ENCODE measurements around the gene MYO15A.

The MYO15A gene

DNA sequence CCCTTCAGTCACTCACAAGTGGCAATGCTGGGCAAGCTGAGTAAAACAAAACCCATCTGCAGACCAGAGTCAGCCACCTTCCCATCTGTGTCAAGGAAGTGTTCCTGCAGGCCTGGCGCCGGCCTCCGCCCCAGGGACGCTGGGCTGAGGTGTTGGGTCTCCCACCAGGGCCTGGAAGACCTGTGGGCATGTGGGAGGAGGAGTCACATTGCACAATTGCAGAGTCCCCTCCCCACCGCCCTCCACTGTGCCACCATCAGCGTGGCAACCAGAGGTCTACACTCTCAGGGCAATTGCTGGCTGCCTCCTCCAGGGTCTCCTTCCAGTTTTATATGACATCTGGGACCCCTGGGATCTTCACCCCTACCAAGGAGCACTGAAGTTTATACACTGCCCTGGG lies 3.0 kb upstream of the MYO15A start:
- no peak for DNase-seq (ENCODE audit: low spot score)

DNA sequence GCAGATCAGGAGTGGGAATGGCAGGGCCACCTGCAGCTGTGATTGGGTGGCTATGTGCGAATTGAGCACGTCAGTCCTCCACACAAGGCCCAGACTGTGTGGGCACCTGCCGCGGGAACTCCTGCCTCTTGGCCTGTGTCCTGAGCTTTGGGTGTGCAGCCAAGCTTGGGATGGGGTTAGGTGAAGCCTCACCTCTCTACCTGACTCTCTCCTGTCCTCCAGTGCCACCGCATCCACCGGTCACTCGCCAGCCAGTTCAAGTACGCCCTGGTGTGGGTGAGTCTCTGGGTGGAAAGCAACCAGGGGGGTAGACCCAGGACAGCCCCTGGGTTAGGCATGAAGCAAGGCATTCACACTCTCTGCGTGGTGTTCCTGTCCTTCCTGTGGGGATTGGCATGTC lies 2.3 kb upstream of the MYO15A start:
- DNase-seq (ENCODE audit: low spot score): no peak

DNA sequence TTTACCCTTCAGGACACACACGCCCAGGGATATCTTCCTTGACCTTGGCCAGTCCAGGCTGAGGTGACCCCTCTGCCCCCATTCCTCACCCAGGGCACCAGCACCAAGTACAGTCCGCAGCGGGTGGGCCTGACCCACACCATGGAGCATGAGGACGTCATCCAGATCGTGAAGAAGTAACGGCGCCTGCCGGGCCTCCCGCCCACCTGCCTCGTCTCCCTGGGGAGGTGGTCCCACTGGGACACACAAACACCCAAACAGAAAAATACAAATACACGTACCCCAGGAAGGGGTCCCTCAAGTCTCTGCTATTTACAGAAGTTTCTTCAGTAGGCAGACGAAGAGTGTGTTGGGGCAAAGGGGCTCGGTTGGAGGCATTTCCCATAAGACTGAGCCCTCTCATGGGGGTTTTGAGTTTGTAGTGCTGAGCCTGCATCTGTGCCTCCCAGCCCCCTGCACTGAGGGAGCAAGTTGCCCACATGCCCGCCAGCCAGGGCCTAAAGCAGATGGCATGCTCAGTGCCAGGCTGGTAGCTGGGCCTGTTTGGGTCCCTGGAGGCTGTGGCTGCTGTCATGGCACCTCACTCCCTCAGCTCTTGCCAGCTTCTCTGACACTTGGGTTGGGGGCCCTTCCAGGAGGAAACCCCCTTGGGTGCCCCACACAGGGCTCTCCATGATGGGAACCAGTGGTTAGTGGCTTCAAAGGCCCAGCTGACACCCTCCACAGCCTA lies 1.3 kb upstream of the MYO15A start:
- no peak for DNase-seq (ENCODE audit: low spot score)

DNA sequence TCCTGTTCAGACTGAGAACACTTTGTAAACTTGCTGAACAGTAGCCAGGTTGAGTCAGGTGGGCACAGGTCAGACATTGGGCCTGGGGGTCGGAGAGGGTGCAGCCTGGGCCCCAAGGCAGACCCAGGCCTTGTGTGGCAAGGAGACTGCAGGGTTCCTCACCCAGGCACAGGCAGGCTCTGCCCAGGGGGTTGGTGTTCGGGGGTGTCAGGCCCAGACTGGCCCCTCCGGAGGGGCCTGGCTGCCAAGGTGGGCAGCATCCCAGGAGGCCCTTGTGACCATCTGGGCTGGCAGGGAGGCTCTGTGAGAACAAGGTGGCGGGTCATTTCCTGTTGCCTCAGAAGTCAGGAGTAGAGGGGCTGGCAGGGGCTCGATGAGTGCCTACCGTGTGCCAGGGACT lies 585 bp upstream of the MYO15A start:
- DNase-seq (ENCODE audit: low spot score): no peak

DNA sequence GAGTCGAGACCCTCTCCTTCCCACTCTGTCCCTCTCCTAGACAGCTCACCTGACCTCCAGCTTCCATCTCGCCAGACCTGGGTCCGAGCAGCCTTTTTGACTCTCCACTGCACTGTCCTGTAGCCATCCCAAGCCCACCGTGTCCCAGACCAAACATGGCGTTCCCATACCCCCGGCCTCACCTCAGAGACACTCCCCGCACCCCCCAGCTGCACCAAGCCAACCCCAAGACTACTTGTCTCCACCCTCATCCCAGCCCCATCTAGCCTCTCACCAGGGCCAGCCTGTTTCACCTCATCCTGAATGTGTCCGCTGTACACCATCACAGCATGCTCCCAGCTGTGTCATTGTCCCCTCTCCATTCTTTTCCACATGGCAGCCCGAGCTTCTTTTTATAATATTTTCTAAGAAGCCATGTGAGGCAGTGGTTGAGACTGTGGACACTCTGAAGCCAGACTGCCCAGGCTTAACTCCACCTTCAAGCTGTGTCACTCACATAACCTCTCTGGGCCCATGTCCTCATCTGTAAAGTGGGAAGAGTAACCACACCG lies 1.5 kb downstream of the MYO15A start:
- DNase-seq (ENCODE audit: low spot score): no peak

DNA sequence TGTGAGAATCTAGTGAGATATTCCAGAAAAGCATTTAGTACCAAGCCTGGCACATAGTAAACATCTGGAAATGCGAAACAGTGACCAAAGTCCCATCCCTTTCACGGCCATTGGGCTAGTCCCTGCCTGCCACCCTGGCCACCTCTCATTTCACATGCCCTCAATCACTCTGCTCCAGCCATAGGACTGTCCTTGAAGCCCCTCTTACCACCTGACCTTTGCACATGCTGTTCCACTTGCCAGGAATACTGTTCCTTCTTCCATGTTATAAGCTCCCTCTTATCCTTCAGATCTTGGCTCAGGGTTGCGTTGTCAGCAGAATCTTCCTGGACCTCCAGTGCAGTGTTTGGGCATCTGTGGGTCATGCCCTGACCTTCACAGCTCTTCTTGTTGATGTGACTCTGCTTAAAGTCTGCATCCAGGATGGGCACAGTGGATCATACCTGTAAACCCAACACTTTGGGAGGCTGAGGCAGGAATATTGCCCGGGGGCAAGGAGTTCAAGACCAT lies 2.1 kb downstream of the MYO15A start:
- DNase-seq (ENCODE audit: low spot score): no peak

DNA sequence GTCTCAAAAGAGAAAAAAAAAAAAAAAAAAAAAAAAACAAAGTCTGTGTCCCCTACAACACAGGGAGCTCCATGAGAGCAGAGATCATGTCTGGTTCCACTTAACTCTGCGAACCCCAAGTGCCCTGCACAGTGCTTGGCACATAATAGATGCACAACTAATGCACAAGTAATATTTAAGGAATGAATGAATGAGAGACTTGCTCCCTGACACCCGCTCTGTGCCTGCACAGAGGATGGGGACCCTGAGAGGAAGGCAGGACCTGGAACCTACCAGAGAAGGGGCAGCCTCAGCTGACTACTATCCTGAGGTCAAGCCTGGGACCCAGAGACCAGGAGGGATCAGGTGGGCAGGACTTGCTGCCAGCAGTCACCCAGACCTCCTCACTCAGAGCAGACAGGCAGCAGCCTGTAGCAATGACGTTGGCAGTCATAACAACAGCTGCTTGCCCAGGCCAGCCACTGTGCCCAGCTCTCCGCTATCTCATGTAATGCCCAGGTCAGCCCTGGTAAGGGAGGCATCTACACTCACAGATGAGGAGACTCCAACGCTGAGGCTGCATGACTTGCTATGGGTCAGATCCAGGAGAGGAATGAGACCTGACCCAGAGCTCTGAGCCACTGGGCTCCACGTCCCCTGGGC lies 2.9 kb downstream of the MYO15A start:
- no peak for DNase-seq (ENCODE audit: low spot score)

DNA sequence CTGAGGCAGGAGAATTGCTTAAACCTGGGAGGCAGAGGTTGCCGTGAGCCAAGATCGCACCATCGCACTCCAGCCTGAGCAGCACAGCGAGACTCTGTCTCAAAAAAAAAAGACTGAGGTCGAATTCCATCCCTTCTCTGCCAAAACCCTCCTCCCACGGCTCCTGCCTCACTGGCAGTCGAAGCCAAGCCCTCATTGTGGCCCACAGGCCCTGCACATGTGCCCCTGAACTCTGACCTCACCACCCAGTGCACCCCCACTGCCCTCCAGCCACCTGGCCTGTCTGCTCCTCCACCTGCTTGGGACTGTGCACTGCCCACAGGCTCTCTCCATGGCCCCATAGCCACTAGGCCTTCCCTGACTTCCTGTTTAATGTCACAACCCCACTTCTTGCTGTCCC lies 7.0 kb downstream of the MYO15A start:
- no peak for DNase-seq (ENCODE audit: low spot score)

DNA sequence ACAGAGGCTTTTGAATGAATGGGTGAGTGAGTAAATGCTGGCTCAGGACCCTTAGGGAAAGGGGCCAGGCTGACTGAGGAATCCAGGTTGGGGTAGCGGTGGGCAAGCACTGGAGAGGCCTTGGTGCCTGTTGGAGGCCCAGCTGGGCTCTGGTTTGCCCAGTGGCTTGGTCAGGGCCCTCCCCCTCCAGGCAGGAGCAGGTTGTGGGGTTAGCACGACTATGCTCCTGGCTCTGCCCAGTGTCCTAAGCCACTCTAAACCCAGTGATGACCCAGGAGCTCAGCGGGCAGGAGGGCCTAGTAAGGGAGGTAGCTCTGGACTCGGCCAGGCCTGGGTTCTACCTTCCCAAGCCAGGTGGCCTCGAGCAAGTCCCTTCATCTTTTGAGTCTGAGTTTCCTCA lies 7.5 kb downstream of the MYO15A start:
- no peak for DNase-seq (ENCODE audit: low spot score)

DNA sequence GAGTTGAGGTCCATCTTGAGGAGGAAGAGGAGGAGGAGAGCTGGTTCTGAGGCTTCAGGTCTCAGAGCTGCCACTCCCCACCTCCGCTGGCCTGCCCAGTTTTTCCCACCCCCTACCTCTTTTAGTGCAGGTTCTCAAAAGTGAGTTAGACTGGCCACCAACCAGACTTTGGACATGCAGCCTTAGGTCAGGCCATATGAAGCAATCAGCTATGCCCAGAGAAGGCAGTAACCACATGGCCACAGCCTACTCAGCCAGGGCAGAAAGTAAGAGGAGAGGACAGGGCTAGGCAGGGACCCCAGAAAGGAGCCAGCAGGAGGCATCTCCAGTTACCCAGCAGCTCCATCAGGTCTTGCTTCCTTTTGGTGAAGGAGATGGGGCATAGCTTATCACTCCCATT lies 9.0 kb downstream of the MYO15A start:
- DNase-seq (ENCODE audit: low spot score): no peak

DNA sequence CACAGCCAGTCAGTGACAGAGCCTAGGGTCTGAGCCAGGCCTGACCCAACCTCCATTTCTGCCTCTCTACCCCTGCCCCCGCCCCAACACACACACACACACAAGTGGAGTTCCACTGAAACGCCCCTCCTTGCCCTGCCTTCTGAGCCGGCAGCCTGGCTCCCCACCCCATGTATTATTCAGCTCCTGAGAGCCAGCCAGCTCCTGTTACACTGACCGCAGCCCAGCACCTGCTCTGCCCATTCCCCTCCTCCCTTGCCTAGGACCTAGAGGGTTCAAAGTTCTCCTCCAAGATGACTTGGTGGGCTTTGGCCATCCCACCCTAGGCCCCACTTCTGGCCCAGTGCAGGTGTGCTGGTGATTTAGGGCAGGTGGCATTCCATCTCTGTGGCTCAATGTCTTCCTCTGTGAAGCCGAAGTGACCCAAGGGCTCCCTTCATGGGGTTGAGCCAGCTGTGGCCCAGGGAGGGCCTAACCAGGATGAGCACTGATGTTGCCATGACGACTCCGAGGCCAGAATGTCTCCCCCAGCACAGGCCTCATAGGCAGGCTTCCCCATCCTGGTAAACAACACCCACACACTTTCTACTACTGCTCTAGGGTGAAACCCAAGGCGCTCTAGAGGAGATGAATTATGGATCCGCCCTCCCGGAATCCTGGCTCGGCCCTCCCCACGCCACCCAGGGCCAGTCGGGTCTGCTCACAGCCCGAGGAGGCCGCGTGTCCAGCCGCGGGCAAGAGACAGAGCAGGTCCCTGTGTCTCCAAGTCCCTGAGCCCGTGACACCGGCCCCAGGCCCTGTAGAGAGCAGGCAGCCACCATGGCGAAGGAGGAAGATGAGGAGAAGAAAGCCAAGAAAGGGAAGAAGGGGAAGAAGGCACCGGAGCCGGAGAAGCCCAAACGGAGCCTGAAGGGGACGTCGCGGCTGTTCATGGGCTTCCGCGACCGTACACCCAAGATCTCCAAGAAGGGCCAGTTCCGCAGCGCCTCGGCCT lies 9.7 kb downstream of the MYO15A start:
- DNase-seq (ENCODE audit: low spot score): no peak

DNA sequence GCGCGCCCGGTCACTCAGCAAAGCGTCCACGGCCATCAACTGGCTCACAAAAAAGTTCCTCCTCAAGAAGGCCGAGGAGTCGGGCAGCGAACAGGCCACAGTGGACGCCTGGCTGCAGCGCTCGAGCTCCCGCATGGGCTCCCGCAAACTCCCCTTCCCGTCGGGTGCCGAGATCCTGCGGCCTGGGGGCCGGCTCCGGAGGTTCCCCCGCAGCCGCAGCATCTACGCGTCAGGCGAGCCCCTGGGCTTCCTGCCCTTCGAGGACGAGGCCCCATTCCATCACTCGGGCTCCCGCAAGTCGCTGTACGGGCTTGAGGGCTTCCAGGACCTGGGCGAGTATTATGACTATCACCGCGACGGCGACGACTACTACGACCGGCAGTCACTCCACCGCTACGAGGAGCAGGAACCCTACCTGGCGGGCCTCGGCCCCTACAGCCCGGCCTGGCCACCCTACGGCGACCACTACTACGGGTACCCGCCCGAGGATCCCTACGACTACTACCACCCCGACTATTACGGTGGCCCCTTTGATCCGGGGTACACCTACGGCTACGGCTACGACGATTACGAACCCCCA lies 10.7 kb downstream of the MYO15A start:
- no peak for DNase-seq (ENCODE audit: low spot score)

DNA sequence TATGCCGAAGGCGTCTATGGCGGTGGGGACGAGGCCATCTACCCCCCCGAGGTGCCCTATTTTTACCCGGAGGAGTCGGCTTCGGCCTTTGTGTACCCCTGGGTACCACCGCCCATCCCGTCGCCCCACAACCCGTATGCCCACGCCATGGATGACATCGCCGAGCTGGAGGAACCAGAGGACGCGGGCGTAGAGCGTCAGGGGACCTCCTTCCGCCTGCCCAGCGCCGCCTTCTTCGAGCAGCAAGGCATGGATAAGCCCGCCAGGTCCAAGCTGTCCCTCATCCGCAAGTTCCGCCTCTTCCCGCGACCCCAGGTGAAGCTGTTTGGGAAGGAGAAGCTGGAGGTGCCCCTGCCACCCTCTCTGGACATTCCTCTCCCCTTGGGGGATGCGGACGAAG lies 11.4 kb downstream of the MYO15A start:
- no peak for DNase-seq (ENCODE audit: low spot score)

DNA sequence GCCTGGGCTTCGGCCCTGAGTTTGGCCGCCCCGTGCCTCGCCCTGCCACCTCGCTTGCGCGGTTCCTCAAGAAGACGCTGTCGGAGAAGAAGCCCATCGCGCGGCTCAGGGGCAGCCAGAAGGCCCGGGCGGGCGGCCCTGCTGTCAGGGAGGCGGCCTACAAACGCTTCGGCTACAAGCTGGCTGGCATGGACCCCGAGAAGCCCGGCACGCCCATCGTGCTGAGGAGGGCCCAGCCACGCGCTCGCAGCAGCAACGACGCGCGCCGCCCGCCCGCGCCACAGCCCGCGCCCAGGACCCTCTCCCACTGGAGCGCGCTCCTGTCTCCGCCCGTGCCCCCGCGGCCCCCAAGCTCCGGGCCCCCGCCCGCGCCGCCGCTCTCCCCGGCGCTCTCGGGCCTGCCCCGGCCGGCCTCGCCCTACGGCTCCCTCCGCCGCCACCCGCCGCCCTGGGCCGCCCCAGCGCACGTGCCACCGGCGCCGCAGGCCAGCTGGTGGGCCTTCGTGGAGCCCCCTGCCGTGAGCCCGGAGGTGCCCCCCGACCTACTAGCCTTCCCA lies 12.0 kb downstream of the MYO15A start:
- DNase-seq (ENCODE audit: low spot score): no peak

DNA sequence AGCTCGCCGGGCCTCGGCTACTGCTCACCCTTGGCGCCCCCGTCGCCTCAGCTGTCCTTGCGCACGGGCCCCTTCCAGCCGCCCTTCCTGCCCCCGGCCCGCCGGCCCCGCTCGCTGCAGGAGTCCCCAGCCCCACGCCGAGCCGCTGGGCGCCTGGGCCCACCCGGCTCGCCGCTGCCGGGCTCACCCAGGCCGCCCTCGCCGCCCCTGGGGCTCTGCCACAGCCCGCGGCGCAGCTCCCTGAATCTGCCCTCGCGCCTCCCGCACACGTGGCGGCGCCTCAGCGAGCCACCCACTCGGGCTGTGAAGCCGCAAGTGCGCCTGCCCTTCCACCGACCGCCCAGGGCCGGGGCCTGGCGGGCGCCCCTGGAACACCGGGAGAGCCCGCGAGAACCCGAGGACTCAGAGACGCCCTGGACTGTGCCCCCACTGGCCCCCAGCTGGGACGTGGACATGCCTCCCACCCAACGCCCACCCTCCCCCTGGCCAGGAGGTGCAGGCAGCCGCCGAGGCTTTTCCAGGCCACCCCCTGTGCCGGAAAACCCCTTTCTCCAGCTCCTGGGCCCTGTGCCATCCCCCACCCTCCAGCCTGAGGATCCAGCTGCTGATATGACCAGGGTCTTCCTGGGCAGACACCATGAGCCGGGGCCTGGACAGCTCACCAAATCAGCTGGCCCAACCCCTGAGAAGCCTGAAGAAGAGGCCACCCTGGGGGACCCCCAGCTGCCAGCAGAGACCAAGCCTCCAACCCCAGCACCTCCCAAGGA lies 12.8 kb downstream of the MYO15A start:
- no peak for DNase-seq (ENCODE audit: low spot score)

DNA sequence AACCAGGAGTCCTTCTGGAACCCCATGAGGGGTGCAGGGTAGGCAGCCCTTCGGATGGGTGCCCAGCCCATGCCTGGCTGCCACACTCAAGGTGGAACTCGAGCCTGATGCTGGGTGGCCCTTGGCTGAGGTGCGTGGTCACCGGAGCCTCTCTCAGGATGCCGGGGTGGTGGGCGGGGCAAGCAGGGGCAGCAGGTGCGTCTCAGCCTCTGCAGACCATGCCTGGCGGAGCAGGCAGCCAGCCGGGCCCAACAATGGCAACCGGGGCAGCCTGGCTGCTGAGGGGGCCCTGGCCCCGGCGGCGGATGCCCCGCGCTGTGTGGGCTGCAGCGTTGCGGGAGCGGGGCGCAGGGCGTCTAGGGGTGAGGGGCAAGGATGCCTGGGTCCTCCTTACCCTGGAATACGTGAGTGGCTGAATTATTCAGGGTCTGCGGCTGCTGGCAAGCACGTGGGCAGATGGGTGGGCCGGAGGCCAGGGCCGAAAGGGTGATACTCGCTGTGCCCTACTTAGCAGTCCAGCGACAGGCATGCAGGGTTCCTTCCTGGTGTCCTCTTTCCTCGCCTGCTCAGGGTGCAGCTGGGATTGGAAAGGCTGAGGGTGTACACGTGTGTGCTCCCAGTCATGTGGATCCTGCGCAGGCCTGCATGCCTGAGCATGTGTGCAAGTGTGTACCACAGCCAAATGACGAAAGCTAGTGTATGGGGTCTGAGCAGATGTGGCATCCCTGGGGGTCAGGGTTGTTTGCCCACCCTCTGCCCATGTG lies 14.6 kb downstream of the MYO15A start:
- DNase-seq (ENCODE audit: low spot score): no peak

DNA sequence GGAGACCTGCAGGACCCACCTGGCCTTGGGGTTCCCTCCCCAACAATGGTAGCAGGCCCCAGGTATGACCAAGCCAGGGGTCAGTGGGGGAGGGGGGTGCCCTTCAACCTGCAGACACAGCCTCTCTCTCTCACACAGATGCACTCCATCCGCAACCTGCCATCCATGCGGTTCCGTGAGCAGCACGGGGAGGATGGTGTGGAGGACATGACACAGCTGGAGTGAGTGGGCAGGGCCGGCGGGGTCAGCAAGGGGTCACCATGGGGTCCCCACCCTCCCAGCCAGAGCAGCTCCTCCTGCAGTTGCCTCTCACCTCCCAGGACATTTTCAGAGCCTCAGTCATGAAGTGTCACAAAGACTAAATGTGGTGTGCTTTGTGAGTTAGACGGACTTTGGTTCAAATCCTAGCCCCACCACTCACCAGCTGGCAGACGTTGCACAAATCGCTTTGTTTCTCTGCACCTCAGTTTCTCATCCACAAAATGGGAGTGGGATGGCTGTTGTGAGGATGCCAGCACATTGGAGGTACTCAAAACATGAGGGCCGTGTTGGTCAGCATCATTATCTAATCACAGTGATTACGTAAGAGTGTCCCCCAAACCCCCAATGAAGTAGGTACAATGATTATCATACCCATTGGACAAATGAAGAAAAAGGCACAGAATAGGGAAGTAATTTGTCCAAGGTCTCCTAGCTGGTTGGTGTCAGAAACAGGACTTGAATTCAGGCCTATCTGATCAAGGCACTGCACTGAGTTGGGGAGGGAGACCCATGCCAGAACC lies 16.0 kb downstream of the MYO15A start:
- DNase-seq (ENCODE audit: low spot score): no peak

DNA sequence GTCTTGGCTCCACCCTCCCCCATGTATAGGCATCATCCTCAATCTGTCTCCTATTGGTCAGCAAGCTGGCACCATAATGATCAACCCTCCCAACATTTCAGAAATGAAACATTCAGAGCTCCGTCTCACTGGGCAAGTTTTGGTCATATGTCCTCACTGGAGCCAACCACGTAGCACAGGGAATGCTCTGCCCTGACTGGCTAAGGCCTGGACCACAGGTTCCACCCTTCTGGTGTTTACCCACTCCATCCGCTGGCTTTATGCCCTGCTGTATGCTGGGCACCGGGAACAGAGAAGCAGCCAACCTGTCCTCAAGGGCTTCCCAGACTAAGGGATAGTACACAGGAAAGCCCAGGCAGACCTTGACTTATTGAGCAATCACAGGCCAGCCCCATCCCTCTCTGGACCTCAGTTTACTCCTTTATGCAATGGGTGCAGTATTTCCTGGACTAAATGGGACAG lies 20.5 kb downstream of the MYO15A start:
- DNase-seq (ENCODE audit: low spot score): no peak

DNA sequence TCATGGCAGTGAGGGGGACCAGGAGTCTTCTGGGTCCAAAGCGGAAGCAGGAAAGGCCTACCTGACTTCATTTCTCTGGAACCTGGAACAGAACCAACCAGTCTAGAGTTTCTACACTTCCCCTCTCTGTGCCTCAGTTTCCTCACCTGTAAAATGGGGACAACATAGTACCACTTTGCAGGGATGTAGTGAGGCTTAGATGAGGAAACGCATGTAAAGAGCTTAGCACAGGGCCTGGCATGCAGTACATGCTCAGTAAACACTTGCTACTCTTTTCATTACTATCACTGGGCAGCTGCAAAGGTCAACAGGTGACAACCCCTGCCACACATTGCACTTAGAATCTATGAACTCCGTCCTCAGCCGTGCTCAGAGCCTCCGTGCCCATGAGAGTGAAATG lies 24.2 kb downstream of the MYO15A start:
- DNase-seq (ENCODE audit: low spot score): no peak
